RKO (cell line): ENCODE data around the gene RASGRF2.
"Not testable (repeated sequence)": the region's sequence is repeated elsewhere in the genome, so short reads cannot be mapped to it uniquely, and the experiment has no call there.

Source experiments
- DNase-seq: peaks from one replicate; pipeline ENCODE4 v3.0.0-alpha.2; 2016; ENCODE audit warnings: low spot score

Gene RASGRF2

DNA sequence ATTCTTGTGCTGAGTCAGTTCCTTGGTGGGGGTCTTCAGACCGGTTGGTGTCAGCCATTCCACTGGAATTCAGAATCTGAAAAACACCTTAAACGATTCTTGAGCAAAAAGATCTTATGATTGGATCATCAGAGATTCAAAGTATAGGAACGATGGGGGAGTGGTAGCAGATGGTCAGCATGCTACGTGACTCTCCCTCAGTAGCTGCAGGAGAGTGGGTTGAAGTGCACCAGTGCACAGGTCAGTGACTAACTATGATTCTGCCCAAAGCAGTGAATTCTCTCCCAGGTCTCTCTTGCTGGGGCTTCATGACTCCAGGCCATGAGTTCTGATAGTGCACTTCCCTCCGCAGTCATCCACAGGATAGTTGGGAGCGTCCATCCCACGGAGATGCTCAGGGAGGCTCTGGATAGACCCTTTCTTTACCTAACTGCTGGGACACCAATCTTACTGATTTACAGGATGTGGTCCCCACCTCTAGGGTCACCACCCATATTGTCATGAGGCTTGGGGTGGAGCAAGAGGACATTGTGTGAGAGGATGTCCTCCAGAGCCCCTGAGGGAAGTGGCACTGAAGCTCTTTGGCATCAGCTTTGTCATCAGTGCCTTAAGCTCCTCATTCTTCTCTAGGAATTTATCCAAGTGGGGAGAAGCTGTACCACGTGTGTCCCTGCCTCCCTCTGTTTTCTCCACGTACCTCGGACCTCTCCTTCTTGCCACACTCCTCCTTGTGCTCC, 62.0 kb downstream of the RASGRF2 start:
- no peak for DNase-seq

DNA sequence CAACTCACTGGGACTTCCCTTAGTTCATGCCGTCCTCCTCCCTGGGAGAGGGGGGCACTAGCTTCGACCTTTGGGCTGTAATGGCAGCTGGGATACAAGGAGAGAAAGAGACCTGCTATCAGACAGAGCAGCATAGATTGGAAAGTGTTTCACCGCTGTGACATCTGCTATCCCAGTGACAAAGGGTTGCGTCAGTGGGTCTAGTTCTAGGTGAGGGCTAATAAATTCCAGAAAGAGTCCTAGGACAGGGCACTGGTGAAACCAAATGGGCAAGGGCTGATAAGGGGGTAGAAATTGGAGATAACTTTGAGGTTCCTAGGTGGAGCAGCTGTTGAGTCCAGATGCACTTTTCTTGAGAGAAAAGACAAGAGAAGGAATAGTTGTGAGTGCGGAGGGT, 62.5 kb downstream of the RASGRF2 start:
- DNase-seq: no peak

GRCh38 chr5:81023261-81023970, 63.3 kb downstream of the RASGRF2 start:
- DNase-seq: no peak

DNA sequence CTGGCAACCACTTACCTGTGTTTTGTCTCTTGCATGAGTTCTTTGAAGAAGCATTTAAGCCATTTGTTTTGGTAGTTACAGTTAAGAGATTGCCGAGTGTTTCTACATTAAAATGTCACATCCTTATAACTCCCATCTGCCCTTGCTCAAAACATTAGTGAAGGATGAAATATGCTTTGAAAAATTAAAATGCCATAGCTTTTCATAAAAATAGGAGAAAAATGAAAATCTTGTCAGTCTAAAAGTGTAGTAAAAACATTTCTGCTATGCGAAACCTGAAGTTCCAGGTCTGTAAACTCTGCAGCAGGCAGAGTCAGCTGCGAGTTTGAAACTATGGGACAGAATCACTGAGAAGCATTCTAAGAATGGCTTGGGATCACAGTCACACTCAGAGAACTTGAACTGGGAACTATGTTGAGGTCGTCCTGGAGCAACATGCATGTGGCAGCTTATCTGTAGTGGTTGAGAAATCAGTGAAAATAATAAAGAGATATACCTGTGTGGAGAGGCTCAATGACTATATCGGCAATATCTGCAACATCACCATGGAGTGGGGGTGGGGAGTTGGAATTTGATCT, 67.4 kb downstream of the RASGRF2 start:
- DNase-seq: no peak

- DNase-seq: not testable (repeated sequence)
Observed at GRCh38 chr5:81028888-81029287, 68.7 kb downstream of the RASGRF2 start.

GRCh38 chr5:81029736-81030135, 69.6 kb downstream of the RASGRF2 start:
- DNase-seq: not testable (repeated sequence)

GRCh38 chr5:81030236-81031034, 70.3 kb downstream of the RASGRF2 start:
- DNase-seq: not testable (repeated sequence)

DNA sequence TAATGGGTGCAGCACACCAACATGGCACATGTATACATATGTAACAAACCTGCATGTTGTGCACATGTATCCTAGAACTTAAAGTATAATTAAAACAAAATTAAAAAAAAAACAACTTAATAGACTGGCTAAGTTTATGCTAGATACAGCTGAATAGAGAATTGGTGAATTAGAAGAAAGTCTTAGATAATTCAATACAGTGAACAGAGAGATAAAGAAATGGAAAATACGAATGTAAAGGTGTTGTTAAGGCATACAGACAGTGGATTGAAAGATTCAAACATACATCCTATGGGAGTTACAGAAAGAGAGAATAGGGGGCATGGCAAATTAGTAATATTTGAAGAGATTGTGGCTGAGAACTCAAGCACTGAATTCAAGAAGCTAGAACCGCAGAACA, 75.4 kb downstream of the RASGRF2 start:
- no peak for DNase-seq

- DNase-seq: no peak
Observed at GRCh38 chr5:81038495-81038894, 78.3 kb downstream of the RASGRF2 start.

GRCh38 chr5:81044868-81045267, 84.7 kb downstream of the RASGRF2 start:
- no peak for DNase-seq

DNA sequence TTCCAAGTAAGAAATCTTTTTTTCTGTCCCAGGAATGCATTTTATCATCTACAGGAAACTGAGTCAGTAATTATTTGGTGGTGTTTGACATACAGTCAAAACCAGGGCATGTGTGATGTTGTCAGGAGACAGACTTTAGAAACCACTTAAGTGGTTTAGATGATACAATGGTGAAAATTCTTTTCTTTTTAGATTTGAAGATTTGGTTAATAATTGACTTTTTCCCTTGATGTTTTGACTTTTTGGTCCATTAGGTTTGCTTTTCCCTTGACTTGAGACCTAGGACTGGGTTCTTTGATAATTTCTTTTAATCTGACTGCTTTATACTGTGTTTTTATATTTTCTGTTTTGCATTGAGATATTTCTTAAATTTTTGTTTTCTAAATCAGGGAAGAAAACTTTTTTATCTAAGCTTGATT, 85.2 kb downstream of the RASGRF2 start:
- no peak for DNase-seq

- DNase-seq: no peak
Observed at GRCh38 chr5:81046041-81046440, 85.9 kb downstream of the RASGRF2 start.

DNA sequence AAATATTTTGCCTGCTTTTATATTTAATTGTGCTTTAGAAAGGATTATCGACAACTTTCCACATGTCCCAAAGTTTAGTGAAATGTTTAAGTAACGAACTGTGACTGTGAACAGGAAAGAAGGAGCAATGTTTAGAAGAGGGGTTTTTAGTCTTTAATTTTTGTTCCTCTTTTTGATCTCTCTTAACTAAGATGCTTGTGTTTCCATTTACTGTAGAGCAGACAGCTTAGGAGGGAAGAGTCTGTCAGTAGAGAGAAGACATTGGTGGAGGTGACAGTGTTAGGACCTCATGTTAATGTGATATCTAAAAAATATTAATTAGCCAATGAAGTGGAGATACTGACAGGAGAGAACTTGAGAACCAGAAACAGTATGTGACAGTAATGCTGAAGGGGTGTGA, 92.2 kb downstream of the RASGRF2 start:
- no peak for DNase-seq

DNA sequence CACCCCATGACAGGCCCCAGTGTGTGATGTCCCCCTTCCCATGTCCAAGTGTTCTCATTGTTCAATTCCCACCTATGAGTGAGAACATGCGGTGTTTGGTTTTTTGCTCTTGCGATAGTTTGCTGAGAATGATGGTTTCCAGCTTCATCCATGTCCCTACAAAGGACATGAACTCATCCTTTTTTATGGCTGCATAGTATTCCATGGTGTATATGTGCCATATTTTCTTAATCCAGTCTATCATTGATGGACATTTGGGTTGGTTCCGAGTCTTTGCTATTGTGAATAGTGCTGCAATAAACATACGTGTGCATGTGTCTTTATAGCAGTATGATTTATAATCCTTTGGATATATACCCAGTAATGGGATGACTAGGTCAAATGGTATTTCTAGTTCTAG, 93.1 kb downstream of the RASGRF2 start:
- DNase-seq: not testable (repeated sequence)

GRCh38 chr5:81058121-81058520, 98.0 kb downstream of the RASGRF2 start:
- no peak for DNase-seq

DNA sequence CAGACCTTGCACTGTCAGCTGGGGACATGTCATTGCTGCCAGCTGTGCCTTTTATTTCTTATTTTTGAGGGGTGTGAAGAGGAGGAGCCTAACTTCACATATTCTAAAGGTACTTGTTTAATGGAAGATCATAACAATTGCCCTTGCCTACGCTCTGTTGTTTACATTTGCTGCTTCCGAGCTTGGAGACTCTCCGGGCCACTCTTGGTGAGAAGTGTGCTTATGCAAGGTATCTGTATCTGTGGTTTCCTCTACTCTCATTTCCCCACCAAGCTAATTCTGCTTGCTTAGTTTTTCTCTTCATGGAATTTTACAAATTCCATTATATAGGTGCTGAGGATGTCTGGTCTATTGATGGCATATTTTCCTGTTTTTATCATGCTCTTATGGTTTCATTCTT, 105.3 kb downstream of the RASGRF2 start:
- no peak for DNase-seq

DNA sequence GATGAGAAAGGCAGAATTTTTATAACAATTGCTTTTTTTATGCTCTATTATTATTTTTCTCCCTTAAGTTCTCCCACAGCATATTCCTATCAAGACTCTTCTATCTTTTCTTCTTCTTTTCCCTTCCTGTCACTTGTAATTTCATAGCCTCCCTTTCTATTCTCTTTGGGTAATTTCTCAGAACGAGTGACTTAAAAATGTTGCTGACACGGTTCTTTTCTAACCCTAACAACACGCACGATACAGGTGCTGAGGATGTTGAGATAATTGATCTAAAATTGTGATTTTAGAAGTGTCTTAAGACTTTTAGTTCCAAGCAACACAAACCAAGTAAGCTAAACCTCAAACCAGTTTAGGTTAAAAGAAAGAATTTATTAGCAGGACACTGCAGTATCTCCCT, 105.9 kb downstream of the RASGRF2 start:
- no peak for DNase-seq

- DNase-seq: no peak
Observed at GRCh38 chr5:81067406-81067805, 107.2 kb downstream of the RASGRF2 start.

DNA sequence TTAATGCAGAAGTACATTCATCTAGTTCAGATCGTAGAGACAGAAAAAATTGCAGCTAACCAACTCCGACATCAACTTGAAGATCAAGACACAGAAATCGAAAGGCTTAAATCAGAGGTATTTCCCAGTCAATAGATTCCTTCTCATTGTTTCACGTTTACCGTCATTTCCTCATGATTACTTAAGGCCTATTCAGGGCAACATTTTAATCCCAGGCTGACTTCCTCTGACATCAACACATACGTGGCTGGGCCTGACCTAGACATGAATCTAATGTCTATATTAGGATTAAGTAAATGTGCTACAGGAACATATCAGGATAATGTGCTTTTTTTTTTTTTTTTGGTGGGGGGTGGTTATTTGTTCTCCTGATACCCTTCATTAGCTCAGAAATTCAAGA, 107.9 kb downstream of the RASGRF2 start:
- DNase-seq: no peak

DNA sequence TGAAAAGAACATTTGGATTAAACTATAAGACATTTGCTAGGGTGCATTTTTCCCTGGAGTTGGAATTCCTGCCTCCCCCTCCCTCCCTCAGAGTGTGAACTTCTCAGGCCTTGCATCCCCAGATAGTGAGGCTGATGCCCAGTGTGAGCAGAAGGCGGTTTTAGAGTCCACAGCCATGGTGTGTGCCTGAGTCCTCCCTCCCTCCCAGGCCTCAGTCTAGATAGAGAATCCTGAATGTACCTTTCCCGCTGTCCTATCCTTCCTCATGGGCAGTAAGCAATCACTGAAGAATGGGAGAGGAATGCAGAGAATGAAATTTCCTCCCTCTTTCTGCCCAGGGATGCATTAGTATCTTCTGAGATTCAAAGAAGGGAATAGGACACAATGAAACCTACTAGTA, 108.5 kb downstream of the RASGRF2 start:
- no peak for DNase-seq

GRCh38 chr5:81069990-81070389, 109.8 kb downstream of the RASGRF2 start:
- no peak for DNase-seq

DNA sequence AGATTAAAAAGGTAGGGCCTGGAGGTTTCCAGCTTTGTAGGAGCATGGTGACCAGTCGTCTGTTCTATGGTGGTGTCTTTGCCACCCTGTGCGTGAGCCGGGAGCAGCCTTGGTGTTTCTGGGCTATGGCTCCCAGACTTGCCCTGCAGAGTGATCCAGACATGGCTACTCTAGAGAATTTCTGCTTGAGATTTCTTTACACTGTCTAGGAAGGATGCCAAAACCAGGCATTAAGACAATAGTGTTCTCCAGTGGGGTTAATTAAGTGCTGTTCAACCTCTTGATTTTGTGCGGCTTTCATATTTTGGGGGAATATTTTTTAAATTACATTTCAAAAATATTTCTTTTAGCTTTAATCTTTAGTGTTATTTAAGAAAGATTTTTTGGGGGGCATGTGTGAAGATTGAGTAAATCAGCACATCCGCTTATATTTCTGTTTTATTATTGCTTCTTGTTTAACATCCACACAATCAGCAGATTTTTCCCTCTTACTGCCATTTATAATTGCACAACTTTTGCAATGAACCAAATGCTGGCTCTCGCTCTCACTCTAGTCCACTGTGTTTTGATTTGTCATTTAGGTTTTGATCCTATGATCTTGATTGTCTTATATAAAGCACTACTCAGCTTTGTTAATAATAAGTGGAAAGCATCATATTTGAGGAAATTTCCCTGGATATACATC, 110.5 kb downstream of the RASGRF2 start:
- DNase-seq: no peak
